GM06990 (cell line): ENCODE data around the gene RBM4B.

ENCODE experiments used
- DNase-seq: peaks from one replicate; pipeline ENCODE4 v3.0.0-alpha.2; 2011; ENCODE audit not compliant: insufficient read length; ENCODE audit errors: extremely low read depth
- H3K27me3 ChIP-seq: replicated peaks from 2 replicates; pipeline ENCODE4 v1.6.0; 2011; ENCODE audit warnings: low read length; ENCODE audit not compliant: control insufficient read depth, insufficient read depth
- H3K36me3 ChIP-seq: 2 replicates; pipeline ENCODE4 v1.5.1; 2011; ENCODE audit warnings: low read length; ENCODE audit not compliant: control insufficient read depth, insufficient read depth
- H3K4me3 ChIP-seq: replicated peaks from 2 replicates; pipeline ENCODE4 v1.5.1; 2011; ENCODE audit warnings: low read depth, mild to moderate bottlenecking, control low read depth, low read length
- CTCF ChIP-seq: IDR thresholded peaks from 2 replicates; pipeline ENCODE4 v1.5.1; 2011; ENCODE audit warnings: low read length, control low read depth, mild to moderate bottlenecking, inconsistent platforms; ENCODE audit not compliant: insufficient read depth, poor library complexity, severe bottlenecking

RBM4B gene

GRCh38 chr11:66717925-66718319, 40.2 kb upstream of the RBM4B start:
- no peak for DNase-seq
- Histone ChIP-seq H3K36me3 (no peaks in the 10 kb centered on the region), H3K4me3 (no peak overlapping the region), H3K27me3 (no peaks in the 10 kb centered on the region)
- TF ChIP-seq CTCF: no peak

GRCh38 chr11:66716996-66717395, 39.3 kb upstream of the RBM4B start:
- H3K4me3 ChIP-seq: no peak overlapping the region
- no peaks in the 10 kb centered on the region for H3K36me3 ChIP-seq
- DNase-seq: no peak
- H3K27me3 ChIP-seq: no peaks in the 10 kb centered on the region
- TF ChIP-seq CTCF: no peak

GRCh38 chr11:66715346-66716085, 37.8 kb upstream of the RBM4B start:
- TF ChIP-seq CTCF: no peak
- H3K27me3 ChIP-seq: no peaks in the 10 kb centered on the region; the same call in 1 of the 2 replicates
- DNase-seq: no peak
- no peak overlapping the region for H3K4me3 ChIP-seq
- no peaks in the 10 kb centered on the region for H3K36me3 ChIP-seq

- H3K36me3 ChIP-seq: no peaks in the 10 kb centered on the region
- no peak for TF ChIP-seq CTCF
- no peak overlapping the region for H3K4me3 ChIP-seq
- no peaks in the 10 kb centered on the region; the same call in 1 of the 2 replicates for H3K27me3 ChIP-seq
- DNase-seq: no peak
Observed at GRCh38 chr11:66713746-66714480, 36.2 kb upstream of the RBM4B start.

GRCh38 chr11:66710384-66710930, 32.8 kb upstream of the RBM4B start:
- Histone ChIP-seq H3K27me3 (no peaks in the 10 kb centered on the region; the same call in 1 of the 2 replicates), H3K4me3 (no peak overlapping the region), H3K36me3 (no peaks in the 10 kb centered on the region)
- no peak for TF ChIP-seq CTCF
- DNase-seq: no peak
